Small intestine (tissue), 7 donors: ENCODE data around the gene IL6ST. TPM values are rescaled to one million over a fixed set of nuclear protein-coding genes. Genes with fewer than 3 reads are reported as not detected.
"Not testable (repeated sequence)": the region's sequence is repeated elsewhere in the genome, so short reads cannot be mapped to it uniquely, and the experiment has no call there.

ENCODE experiments used
- DNase-seq, 2 donors: peaks; one replicate each; pipeline versions ENCODE4 v3.0.0 to v3.0.0-alpha.2; 2013
- FAIRE-seq: peaks from 2 replicates; lab custom pipeline; 2012; peaks lifted over from hg19 to GRCh38; lab: Jason Lieb, UNC
- H3K27ac ChIP-seq, 3 donors: one replicate each; pipeline ENCODE4 v1.5.1; 2013; ENCODE audit warnings: low read length in 2 of 3, mild to moderate bottlenecking in 2 of 3, control low read depth in 1 of 3, inconsistent platforms in 1 of 3, low read depth in 1 of 3, moderate library complexity in 1 of 3
- H3K27me3 ChIP-seq, 3 donors: one replicate each; pipeline ENCODE4 v1.6.1; 2013; ENCODE audit warnings: low read length in 3 of 3, inconsistent platforms in 1 of 3; ENCODE audit not compliant: control insufficient read depth in 3 of 3, insufficient read depth in 3 of 3
- H3K36me3 ChIP-seq, 3 donors: one replicate each; pipeline ENCODE4 v1.6.1; 2013; ENCODE audit warnings: low read length in 3 of 3, inconsistent platforms in 1 of 3, low read depth in 1 of 3, mild to moderate bottlenecking in 1 of 3, moderate library complexity in 1 of 3; ENCODE audit not compliant: control insufficient read depth in 3 of 3, insufficient read depth in 2 of 3
- H3K4me1 ChIP-seq, 3 donors: one replicate each; pipeline ENCODE4 v1.6.1; 2013; ENCODE audit warnings: low read length in 2 of 3, inconsistent platforms in 1 of 3, low read depth in 1 of 3, mild to moderate bottlenecking in 1 of 3, moderate library complexity in 1 of 3; ENCODE audit not compliant: control insufficient read depth in 3 of 3, insufficient read depth in 2 of 3
- H3K4me3 ChIP-seq, 3 donors: one replicate each; pipeline ENCODE4 v1.5.1; 2013; ENCODE audit warnings: low read length in 3 of 3, control low read depth in 1 of 3, inconsistent platforms in 1 of 3, low read depth in 1 of 3, mild to moderate bottlenecking in 1 of 3, moderate library complexity in 1 of 3
- H3K9me3 ChIP-seq, 2 donors: one replicate each; pipeline ENCODE4 v1.6.1; 2013; ENCODE audit warnings: low read depth in 1 of 2, low read length in 1 of 2; ENCODE audit not compliant: control insufficient read depth in 2 of 2, insufficient read depth in 1 of 2
- WGBS, 3 donors: extraction: QIAGEN DNeasy Blood & Tissue Kit; methylation state at CpG; one replicate each; pipeline ENCODE4 v1.1.7; 2013; 5-methylcytosine and 5-hydroxymethylcytosine counted together
- polyA plus RNA-seq, 4 donors: library from polyadenylated mRNA; stranded (reverse) in 3 of 4; unstranded in 1 of 4; fragments of 200-250 nt in 3 of 4; fragments of 120-200 nt in 1 of 4; gene quantifications; one replicate each; pipeline versions ENCODE4 v1.2.1 to v1.2.3, GENCODE V29; 2013
- donor health status: healthy with polysubstance abuse.
- donor health status: control.
- donor health status: control.
- donor health status: Bipolar disorder and iron deficiency.
- donor health status: healthy.

IL6ST gene
- polyA plus RNA-seq, 4 donors, result 6.5 to 49.3 (median 16.5) TPM

GRCh38 chr5:56003179-56003578 lies 8.4 kb upstream of the IL6ST start:
- no peak overlapping the region for H3K4me3 ChIP-seq
- H3K27ac ChIP-seq, result peak overlapping the region in 1 of 3 donors; percentile 54
- no peak for FAIRE-seq
- H3K9me3 ChIP-seq, result peaks cover 0 to 7% of the 10 kb centered on the region in 2 donors
- H3K36me3 ChIP-seq, result no peaks in the 10 kb centered on the region
- peaks cover 0 to 6% (median 3%) of the 10 kb centered on the region in 3 donors for H3K4me1 ChIP-seq
- WGBS, 3 donors, result 13 to 54% (median 34%) methylated on average over 2 of the region's 2 CpGs
- peak; percentile 95 to 98 for DNase-seq
- no peaks in the 10 kb centered on the region for H3K27me3 ChIP-seq

- Histone ChIP-seq H3K27ac (peak overlapping the region in 1 of 3 donors; percentile 54), H3K4me1 (peaks cover 0 to 6% (median 3%) of the 10 kb centered on the region in 3 donors), H3K9me3 (peaks cover 0 to 7% of the 10 kb centered on the region in 2 donors), H3K4me3 (no peak overlapping the region), H3K36me3 (no peaks in the 10 kb centered on the region), H3K27me3 (no peaks in the 10 kb centered on the region)
- no peak for DNase-seq
- no peak for FAIRE-seq
- 91 to 100% (median 93%) methylated on average over 2 of the region's 2 CpGs for WGBS, 3 donors
These were observed 7.5 kb upstream of the IL6ST start for GRCh38 chr5:56002303-56002702.

GRCh38 chr5:56000221-56000620 lies 5.5 kb upstream of the IL6ST start:
- H3K27ac ChIP-seq, H3K27me3 ChIP-seq, H3K9me3 ChIP-seq, DNase-seq, H3K4me3 ChIP-seq, FAIRE-seq, H3K36me3 ChIP-seq: not testable (repeated sequence)
- 65 to 86% (median 77%) methylated on average over 5 of the region's 5 CpGs for WGBS, 3 donors
- peaks cover 0 to 18% (median 7%) of the 10 kb centered on the region in 3 donors for H3K4me1 ChIP-seq

DNA sequence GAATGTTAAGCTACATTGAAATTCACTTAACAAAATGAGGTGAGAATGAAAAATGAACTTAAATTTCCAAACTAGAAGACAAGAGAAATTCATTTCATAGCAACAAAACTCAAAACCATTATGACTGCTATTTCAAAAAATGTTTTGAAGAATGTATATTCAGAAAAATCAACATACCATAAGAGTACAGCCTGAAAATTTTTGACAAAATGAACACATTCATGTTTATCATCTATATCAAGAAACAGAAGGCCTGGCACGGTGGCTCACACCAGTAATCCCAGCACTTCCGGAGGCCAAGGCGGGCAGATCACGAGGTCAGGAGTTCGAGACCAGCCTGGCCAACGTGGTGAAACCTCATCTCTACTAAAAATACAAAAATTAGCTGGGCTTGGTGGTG lies 4.2 kb upstream of the IL6ST start:
- Histone ChIP-seq H3K9me3 (peaks cover 0 to 7% of the 10 kb centered on the region in 2 donors), H3K27ac (no peak overlapping the region), H3K27me3 (no peaks in the 10 kb centered on the region), H3K4me3 (no peak overlapping the region), H3K36me3 (no peaks in the 10 kb centered on the region), H3K4me1 (peaks cover 0 to 18% (median 7%) of the 10 kb centered on the region in 3 donors)
- no peak for DNase-seq
- WGBS, 3 donors, result 88 to 93% (median 92%) methylated on average over 6 of the region's 6 CpGs
- no peak for FAIRE-seq

GRCh38 chr5:55997742-55998351 lies 3.1 kb upstream of the IL6ST start:
- WGBS, 3 donors, result 69 to 80% (median 75%) methylated on average over 5 of the region's 5 CpGs
- H3K4me1 ChIP-seq, result peaks cover 0 to 13% (median 4%) of the 10 kb centered on the region in 3 donors
- H3K4me3 ChIP-seq, result no peak overlapping the region
- no peak overlapping the region for H3K27ac ChIP-seq
- FAIRE-seq (no peak), DNase-seq (peak; percentile 43 to 70)
- H3K9me3 ChIP-seq, result peaks cover 0 to 7% of the 10 kb centered on the region in 2 donors
- H3K36me3 ChIP-seq, result no peaks in the 10 kb centered on the region
- H3K27me3 ChIP-seq, result no peaks in the 10 kb centered on the region

GRCh38 chr5:55994998-55995914 lies 493 bp upstream of the IL6ST start:
- Histone ChIP-seq H3K27me3 (no peaks in the 10 kb centered on the region), H3K9me3 (no peaks in the 10 kb centered on the region), H3K27ac (peak overlapping the region; percentile 94 to 99 (median 98)), H3K4me1 (peaks cover 0 to 21% (median 7%) of the 10 kb centered on the region in 3 donors), H3K4me3 (peak overlapping the region; percentile 76 to 86 (median 80)), H3K36me3 (no peaks in the 10 kb centered on the region)
- DNase-seq, result peak; percentile 97 to 98
- WGBS, 3 donors, result 0 to 1% (median 1%) methylated on average over 50 to 70 of the region's 70 CpGs
- FAIRE-seq, result no peak

DNA sequence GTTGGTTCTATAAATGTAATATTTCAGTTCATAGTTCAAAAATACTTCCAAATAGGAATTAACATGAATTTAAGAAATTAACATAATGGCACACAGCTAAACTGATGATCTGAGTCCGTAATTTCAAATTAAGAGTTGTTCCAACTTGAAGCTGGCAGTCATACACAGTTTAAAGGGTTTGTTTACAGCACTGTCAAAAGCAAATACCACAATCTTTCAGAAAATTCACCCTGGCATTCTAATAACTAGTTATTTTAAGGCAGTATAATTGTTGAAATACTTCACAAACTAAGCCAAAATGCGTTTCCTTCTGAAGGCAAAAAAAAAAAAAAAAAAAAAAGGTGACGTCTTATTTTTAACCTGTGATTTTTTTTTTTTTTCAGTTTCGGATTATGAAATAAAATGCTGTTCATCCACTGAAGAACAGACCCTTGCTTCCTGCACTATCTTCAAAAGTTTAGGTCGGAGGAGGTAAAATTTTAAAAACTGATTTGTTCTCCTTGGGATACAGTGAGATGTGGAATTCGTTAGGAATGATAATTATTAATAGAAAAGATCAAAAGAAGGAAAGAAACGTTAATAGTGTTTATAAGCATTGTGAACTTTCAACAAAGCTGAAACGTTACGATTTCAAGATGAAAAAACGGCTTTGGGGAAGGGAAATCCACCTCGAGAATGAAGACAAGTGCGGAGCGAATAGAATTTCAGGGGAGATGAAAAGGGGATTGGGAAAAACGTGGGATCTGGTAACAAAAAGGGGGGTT lies 850 bp downstream of the IL6ST start:
- H3K36me3 ChIP-seq, result no peaks in the 10 kb centered on the region
- 1% methylated on average over 14 of the region's 14 CpGs for WGBS, 3 donors
- DNase-seq (peak in 1 of 2 donors; percentile 55), FAIRE-seq (no peak)
- H3K9me3 ChIP-seq, result no peaks in the 10 kb centered on the region
- H3K4me3 ChIP-seq, result peak overlapping the region; percentile 76 to 81 (median 80)
- H3K27ac ChIP-seq, result peak overlapping the region; percentile 94 to 99 (median 98)
- H3K4me1 ChIP-seq, result peaks cover 0 to 33% (median 7%) of the 10 kb centered on the region in 3 donors
- no peaks in the 10 kb centered on the region for H3K27me3 ChIP-seq

DNA sequence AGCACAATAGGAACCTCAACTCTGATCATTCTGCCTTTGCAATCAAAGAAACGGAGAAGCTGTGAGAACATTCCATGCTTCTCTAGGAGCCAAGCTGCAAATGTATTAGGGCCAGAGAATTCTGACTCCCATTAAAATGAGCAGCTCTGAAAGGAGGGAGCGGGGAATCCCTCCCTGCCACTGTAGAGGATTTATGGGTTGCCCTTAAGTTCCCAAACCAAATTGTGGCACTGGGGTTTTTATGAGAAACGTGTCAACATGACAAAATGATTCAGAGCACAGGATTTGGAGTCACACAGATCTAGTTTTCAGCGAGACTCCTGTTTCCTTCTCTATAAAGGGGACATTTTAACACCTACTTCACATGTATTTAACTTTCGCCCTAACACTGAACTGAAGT lies 1.8 kb downstream of the IL6ST start:
- peaks cover 0 to 35% (median 7%) of the 10 kb centered on the region in 3 donors for H3K4me1 ChIP-seq
- no peaks in the 10 kb centered on the region for H3K36me3 ChIP-seq
- DNase-seq (no peak), FAIRE-seq (no peak)
- peak overlapping the region in 2 of 3 donors; percentile 38 to 99 for H3K27ac ChIP-seq
- no peaks in the 10 kb centered on the region for H3K9me3 ChIP-seq
- peak overlapping the region; percentile 16 to 21 (median 19) for H3K4me3 ChIP-seq
- WGBS, 3 donors, result 31 to 44% (median 41%) methylated on average over 5 of the region's 5 CpGs
- H3K27me3 ChIP-seq, result no peaks in the 10 kb centered on the region
